Bone marrow (tissue), 2 donors: ENCODE results near the gene PUM1.

ENCODE experiments used
- DNase-seq, 2 donors: peaks; one replicate each; lab custom pipeline; 2025; lab: John Stamatoyannopoulos, UW

PUM1 gene

GRCh38 chr1:30892671-30893073 lies 172.8 kb downstream of the PUM1 start:
- no peak for DNase-seq

DNA sequence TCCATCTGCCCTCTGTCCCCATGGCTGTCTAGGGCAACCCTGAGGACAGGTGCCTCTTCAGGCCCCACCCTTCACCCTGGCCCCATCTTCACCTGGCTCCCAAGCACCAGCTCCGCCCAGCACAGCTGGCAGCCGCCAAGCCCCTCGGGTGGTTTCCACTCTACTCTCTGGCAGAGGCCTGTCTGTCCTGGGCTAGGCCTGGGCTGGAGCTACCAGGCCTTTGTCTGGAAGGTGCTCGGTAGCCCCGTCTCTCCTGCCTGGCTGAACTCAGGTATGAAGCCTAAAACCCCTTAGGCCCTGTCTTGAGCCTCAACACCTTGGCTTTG lies 174.3 kb downstream of the PUM1 start:
- DNase-seq: no peak

DNA sequence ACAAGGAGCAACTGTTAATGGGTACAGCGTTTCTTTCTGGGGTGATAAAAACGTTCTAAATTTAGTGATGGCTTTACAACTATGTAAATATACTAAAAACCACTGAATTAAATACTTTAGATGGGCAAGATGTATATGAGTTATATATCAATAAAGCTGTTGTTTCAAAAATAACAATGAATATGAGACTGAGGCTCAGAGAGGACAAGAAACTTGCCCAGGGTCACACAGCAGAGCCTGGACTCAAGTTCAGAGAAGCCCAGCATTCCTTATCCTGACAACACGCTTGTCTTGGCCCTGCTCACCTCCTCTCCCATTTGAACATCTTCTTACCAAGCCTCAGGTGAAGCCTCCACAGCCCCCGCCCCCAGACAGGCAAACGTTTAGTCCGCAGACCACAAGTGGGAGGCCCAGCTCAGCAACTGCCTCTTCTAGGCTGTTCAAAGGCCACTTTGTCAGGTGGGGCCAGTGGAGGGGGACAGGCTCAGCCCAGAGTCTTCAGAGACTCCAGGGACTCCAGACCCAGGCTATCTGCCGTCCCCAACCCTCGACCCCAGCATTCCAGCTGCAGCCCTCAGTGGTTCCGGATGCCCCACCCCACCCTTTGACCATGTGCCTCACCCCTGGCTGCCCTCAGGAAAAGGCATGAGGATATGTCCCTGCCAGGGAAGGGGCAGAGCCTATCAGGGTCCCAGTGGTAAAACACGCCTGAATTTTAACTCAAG lies 174.9 kb downstream of the PUM1 start:
- no peak for DNase-seq

DNA sequence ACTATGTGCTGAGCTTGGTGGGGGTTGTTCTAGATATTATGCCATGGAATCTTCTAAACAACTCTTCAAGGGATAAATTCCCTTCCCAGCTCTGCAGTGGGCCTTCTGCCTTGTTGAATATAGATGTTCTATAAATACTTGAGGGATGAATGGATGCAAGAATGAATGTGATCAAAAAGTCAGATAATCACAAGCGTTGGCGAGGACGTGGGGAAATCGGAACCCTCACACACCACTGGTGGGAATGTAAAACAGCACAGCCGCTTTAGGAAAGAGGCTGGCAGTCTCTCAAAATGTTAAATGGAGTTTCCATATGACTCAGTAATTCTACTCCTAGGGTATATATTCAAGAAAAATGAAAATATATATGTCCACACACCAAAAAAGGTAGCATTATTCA lies 176.0 kb downstream of the PUM1 start:
- no peak for DNase-seq

- no peak for DNase-seq
Observed at GRCh38 chr1:30888975-30889374, 176.5 kb downstream of the PUM1 start.

DNA sequence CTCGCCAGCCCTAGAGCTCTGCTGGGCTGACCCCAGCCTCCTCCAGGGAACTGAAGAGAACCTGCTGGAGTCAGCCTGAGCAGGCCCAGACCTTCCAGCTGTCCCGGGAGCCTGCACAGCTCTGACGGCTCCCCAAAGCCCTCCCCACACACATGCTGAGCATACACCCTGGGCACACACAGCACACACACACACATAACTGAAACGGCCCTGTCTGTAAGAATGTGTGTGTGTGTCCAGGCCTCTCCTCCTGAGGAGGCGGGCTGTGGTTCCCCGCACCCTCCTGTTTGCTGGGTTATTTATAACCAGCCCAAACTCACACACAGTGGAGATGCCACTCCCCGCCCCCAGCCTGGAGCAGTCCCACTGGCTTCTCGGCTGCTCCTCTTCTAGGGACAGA lies 177.1 kb downstream of the PUM1 start:
- DNase-seq: no peak

DNA sequence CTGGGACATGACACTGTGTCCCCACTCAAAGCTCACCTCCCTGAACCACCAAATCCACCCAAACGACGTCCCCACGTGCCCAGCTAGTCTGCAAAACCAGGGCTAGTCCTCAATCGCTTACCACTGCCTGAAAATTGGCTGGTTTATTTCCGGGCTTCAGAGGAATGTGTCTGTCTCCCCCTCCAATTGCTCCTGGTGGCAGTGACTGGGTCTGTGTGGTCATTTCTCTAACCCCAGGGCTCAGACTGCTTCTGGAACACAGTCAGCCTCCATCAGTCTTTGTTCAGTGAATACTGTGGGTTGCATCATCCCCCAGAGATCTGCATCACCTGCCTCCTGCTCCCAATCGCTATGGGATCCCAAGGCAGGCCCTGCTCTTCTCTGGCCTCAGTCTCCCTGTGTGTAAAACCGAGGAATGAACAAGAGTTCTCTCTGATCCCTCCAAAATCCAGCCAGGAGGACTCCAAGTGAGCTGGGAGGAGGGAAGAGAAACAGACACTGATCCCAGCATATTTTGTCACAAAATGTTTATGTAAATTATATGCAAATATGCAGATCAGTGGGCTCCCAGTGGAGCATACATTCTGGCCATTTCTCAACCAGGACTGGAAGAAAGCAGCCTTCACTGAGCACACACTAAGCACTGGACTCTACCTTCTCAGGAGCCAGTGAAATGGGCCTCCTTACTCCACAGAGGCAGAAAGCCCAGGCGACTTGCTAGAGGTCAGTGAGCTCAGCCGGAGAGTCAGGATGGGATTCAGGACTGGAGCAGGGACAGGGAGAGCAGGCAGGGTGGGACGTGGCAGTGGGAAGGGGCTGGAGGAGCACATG lies 177.8 kb downstream of the PUM1 start:
- no peak for DNase-seq

- no peak for DNase-seq
Observed at GRCh38 chr1:30886710-30887428, 178.6 kb downstream of the PUM1 start.

DNA sequence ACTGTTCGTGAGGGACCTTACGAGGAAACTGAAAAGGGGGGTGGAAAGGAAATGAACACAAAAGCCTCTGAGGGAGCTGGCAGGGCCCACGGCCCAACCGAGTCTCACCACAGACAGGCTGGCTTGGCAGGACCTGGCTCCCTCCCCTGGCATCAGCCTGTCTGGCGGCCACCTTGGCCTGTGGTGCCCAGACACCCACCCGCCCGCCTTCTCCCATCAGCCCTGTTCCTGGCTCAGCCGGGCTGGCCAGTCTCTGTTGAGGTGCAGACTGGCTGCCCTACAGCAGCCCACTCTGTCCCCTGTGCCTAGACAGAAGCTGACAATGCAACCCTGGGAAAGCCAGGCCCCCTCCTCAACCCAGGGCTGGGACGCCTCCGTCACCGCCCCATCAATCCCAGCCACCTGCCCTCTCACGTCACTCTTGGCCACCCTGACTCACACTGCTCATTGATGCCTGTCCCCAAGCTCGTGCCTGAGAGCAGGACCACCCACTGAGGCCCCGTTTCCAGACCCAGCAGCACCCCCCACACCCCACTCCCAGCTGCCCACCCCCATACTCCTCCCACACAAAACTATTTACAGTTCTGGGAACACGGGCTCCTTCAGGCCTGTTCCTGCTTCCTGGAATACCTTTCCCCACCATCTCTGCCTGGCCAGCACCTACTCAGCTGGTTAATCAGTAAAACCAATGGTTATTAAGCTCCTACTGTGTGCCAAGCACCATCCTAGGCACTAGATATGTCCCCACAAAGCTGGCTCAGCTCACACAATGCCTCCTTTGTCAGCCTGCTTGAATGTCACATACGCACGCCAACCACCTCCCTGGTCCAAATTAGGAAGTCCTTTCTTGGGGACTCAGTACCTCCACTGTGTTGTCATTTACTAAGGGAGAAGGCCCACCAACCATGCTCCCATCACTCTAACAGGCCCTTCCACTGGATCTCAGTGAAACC lies 179.7 kb downstream of the PUM1 start:
- DNase-seq: no peak

DNA sequence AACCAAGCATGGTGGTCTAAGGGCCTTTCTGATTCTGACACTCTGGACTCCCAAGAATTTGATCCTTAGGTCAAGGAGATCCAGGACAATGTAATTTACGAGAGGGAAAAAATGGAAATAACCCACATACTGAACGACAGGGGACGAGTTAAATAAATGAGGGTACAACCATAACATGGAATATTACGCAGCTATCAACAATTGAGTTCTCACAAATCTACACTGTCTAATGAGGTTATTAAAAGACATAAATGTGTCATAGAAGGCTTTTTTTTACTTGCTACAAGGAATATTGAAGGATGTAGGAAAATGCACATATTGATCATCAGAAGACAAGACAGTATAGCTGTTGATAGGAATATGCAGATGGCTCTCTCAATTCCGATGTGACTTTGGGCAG lies 180.8 kb downstream of the PUM1 start:
- no peak for DNase-seq

DNA sequence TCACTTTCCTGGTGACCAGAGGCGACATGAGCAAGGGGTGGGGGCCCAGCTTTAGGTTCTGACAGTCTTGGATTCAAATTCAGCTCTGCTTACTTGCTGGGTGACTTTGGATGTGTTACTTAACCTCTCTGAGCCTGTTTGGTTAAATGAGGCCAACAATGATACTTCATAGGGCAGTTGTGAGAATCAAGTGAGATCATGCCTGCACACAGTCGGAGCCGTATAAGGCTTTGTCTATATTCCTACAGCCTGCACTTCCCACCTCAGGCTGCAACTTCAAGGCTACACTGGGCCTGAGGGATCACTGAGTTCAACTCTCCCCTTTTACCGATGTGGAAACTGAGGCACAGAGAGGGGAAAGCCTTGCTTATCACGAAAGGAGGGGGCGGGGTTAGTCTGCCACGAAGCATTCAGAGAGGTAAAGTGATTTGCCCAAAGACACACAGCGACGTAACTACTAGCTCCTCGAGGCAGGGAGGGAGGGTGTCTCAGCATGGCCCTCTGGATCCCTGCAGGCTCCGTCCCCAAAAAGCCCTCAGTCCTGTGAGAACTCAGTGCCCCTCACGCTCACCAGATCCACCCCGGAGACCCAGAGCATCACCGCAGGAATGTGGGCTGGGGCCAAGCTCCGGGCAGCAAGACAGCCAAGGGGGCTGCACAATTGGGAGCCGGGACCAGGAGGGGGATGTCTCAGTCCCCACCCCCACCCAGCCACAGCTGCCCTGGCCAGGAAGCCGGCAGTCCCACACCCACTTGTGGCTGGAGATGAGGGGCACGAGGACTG lies 181.9 kb downstream of the PUM1 start:
- DNase-seq: no peak

GRCh38 chr1:30882678-30883388 lies 182.7 kb downstream of the PUM1 start:
- no peak for DNase-seq
